MM.1S (cell line): ENCODE results near the gene ACTR3C.
"Not testable (repeated sequence)": the region's sequence is repeated elsewhere in the genome, so short reads cannot be mapped to it uniquely, and the experiment has no call there.

Experiments used
- EZH2 ChIP-seq: fragments of 300-600 bp; sonication (generic); optimal IDR thresholded peaks from 2 replicates; pipeline ENCODE3; 2017; ENCODE audit warnings: low read depth, mild to moderate bottlenecking, antibody characterized with exemption, low read length, mixed read lengths
- TF ChIP-seq, protein P1 (sequence below): fragments of 300-600 bp; sonication (generic); IDR thresholded peaks from 2 replicates; pipeline ENCODE4 v1.5.1; 2016; ENCODE audit warnings: antibody characterized with exemption, low read length, mixed read lengths

DNA sequence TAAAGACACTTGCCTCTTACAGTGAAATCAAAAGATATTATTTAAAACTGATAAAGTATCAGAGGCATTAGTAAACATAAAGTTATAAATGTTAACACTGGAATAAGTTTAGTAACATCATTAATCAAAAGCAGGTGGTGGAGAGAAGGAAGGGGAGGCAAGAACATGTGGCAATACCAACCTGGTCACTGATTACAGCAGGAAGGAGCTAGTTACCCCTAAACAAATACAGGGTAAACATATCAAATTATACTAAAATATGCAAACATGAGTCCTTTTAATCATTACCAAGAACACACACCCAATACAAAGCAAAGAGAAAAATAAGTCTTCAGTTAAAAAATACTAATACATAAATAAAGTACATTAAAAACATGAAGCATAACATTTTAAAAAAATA lies 25.4 kb downstream of the ACTR3C start:
- TF ChIP-seq, protein P1, sequence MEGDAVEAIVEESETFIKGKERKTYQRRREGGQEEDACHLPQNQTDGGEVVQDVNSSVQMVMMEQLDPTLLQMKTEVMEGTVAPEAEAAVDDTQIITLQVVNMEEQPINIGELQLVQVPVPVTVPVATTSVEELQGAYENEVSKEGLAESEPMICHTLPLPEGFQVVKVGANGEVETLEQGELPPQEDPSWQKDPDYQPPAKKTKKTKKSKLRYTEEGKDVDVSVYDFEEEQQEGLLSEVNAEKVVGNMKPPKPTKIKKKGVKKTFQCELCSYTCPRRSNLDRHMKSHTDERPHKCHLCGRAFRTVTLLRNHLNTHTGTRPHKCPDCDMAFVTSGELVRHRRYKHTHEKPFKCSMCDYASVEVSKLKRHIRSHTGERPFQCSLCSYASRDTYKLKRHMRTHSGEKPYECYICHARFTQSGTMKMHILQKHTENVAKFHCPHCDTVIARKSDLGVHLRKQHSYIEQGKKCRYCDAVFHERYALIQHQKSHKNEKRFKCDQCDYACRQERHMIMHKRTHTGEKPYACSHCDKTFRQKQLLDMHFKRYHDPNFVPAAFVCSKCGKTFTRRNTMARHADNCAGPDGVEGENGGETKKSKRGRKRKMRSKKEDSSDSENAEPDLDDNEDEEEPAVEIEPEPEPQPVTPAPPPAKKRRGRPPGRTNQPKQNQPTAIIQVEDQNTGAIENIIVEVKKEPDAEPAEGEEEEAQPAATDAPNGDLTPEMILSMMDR: not testable (repeated sequence)
- TF ChIP-seq EZH2: not testable (repeated sequence)
